ENCODE results near the gene AARS2.

AARS2 gene

GRCh38 chr6:44272999-44273566, 40.1 kb downstream of the AARS2 start:
- Histone ChIP-seq H3K4me3 (no peak overlapping the region), H3K4me1 (peaks cover 0 to 30% (median 20%) of the 10 kb centered on the region in 4 donors), H3K27ac (no peak overlapping the region), H3K36me3 (no peaks in the 10 kb centered on the region), H3K9me3 (no peaks in the 10 kb centered on the region), H3K27me3 (peaks cover 0 to 96% of the 10 kb centered on the region in 2 donors)
- no peak for TF ChIP-seq CTCF (IDR thresholded peaks at IDR 0.05)
- intact Hi-C loops (cut with DNase I; ENCODE audit: low total_unique reads): no loop called here
- DNase-seq: no peak

GRCh38 chr6:44272529-44272928, 40.6 kb downstream of the AARS2 start:
- no peak for DNase-seq
- intact Hi-C loops (cut with DNase I; ENCODE audit: low total_unique reads): no loop called here
- peaks cover 0 to 30% (median 20%) of the 10 kb centered on the region in 4 donors for H3K4me1 ChIP-seq
- TF ChIP-seq CTCF (IDR thresholded peaks at IDR 0.05): no peak
- H3K27me3 ChIP-seq: peaks cover 0 to 93% of the 10 kb centered on the region in 2 donors
- no peak overlapping the region for H3K27ac ChIP-seq
- no peak overlapping the region for H3K4me3 ChIP-seq
- H3K36me3 ChIP-seq: no peaks in the 10 kb centered on the region
- no peaks in the 10 kb centered on the region for H3K9me3 ChIP-seq

- intact Hi-C loops (cut with DNase I; ENCODE audit: low total_unique reads): no loop called here
- no peak overlapping the region for H3K27ac ChIP-seq
- H3K9me3 ChIP-seq: no peaks in the 10 kb centered on the region
- no peak overlapping the region for H3K4me3 ChIP-seq
- peaks cover 0 to 87% of the 10 kb centered on the region in 2 donors for H3K27me3 ChIP-seq
- no peaks in the 10 kb centered on the region for H3K36me3 ChIP-seq
- H3K4me1 ChIP-seq: peaks cover 0 to 30% (median 20%) of the 10 kb centered on the region in 4 donors
- no peak for DNase-seq
- TF ChIP-seq CTCF (IDR thresholded peaks at IDR 0.05): no peak
Observed at GRCh38 chr6:44271914-44272313, 41.2 kb downstream of the AARS2 start.

GRCh38 chr6:44271406-44271723, 41.8 kb downstream of the AARS2 start:
- peaks cover 0 to 81% of the 10 kb centered on the region in 2 donors for H3K27me3 ChIP-seq
- DNase-seq: no peak
- no peaks in the 10 kb centered on the region for H3K36me3 ChIP-seq
- intact Hi-C loops (cut with DNase I; ENCODE audit: low total_unique reads): no loop called here
- H3K4me1 ChIP-seq: peaks cover 0 to 26% (median 19%) of the 10 kb centered on the region in 4 donors
- no peak overlapping the region for H3K27ac ChIP-seq
- no peak overlapping the region for H3K4me3 ChIP-seq
- H3K9me3 ChIP-seq: no peaks in the 10 kb centered on the region
- TF ChIP-seq CTCF (IDR thresholded peaks at IDR 0.05): no peak

- TF ChIP-seq CTCF (IDR thresholded peaks at IDR 0.05): no peak
- H3K9me3 ChIP-seq: no peaks in the 10 kb centered on the region
- H3K27ac ChIP-seq: no peak overlapping the region
- DNase-seq: no peak
- H3K4me3 ChIP-seq: peak overlapping the region; percentile 27 to 38
- H3K36me3 ChIP-seq: no peaks in the 10 kb centered on the region
- H3K27me3 ChIP-seq: peaks cover 0 to 75% of the 10 kb centered on the region in 2 donors
- peaks cover 0 to 22% (median 13%) of the 10 kb centered on the region in 4 donors for H3K4me1 ChIP-seq
- intact Hi-C loops (cut with DNase I; ENCODE audit: low total_unique reads): no loop called here
Observed at GRCh38 chr6:44270526-44271405, 42.4 kb downstream of the AARS2 start.

Measured in tibial artery (tissue), 4 donors.